Measurements from ENCODE around the gene ADGRD1. TPM values are rescaled to one million over a fixed set of nuclear protein-coding genes. Genes with fewer than 3 reads are reported as not detected.

The ADGRD1 gene
- total RNA-seq, 1 donor from 2014 or later = 4.0 TPM

- H3K4me1 Mint-ChIP-seq (ENCODE audit: low read depth) = no peaks in the 10 kb centered on the region
- no peak overlapping the region for H3K4me3 Mint-ChIP-seq (ENCODE audit: low read depth)
- H3K9me3 Mint-ChIP-seq (ENCODE audit: low read depth) = no peaks in the 10 kb centered on the region
- TF ChIP-seq CTCF (IDR thresholded peaks at IDR 0.05; ENCODE audit: unreplicated experiment) = no peak
- DNase-seq (ENCODE audit: low spot score, unreplicated experiment) = no peak
- no peak overlapping the region for H3K27ac Mint-ChIP-seq
- H3K27me3 Mint-ChIP-seq = peaks cover 17% of the 10 kb centered on the region
- H3K36me3 Mint-ChIP-seq (ENCODE audit: insufficient read depth) = no peaks in the 10 kb centered on the region
Measured at GRCh38 chr12:131137836-131138637, 184.3 kb downstream of the ADGRD1 start.

DNA sequence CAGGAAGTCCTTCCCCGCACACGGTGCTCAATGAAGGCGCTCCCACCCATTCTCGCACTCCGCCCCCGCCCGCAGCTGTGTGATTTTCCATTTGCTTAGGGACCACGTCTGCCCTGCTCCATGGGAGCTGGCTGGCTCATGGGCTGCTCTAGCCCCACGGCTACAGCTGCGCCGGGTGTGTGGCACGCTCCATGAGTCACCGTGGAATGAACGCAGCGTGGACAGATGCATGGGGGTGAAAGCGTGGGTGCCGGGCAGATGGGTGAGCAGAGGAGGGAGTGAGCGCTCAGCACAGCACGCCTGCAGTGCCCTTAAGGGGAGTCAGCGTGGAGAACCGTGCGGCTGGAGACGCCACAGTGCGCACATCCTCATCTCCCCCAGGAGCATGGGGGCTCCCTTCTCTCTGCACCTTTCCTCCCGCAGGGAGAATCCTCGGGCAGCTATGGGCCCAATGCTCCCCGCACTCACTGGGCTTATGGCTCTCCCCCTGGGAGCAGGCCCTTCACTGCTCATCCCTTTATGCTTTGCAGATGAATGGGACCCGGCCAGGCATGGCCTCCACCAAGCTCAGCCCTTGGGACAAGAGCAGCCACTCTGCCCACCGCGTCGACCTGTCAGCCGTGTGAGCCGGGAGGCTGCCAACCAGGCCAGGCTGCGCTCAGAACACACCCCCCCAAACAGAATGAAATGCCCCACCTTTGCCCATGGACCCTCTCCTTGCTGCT lies 185.1 kb downstream of the ADGRD1 start:
- H3K4me1 Mint-ChIP-seq (ENCODE audit: low read depth) = no peaks in the 10 kb centered on the region
- H3K27me3 Mint-ChIP-seq = peaks cover 10% of the 10 kb centered on the region
- no peak overlapping the region for H3K4me3 Mint-ChIP-seq (ENCODE audit: low read depth)
- DNase-seq (ENCODE audit: low spot score, unreplicated experiment) = no peak
- TF ChIP-seq CTCF (IDR thresholded peaks at IDR 0.05; ENCODE audit: unreplicated experiment) = no peak
- no peak overlapping the region for H3K27ac Mint-ChIP-seq
- no peaks in the 10 kb centered on the region for H3K36me3 Mint-ChIP-seq (ENCODE audit: insufficient read depth)
- H3K9me3 Mint-ChIP-seq (ENCODE audit: low read depth) = no peaks in the 10 kb centered on the region

- DNase-seq (ENCODE audit: low spot score, unreplicated experiment) = no peak
- H3K9me3 Mint-ChIP-seq (ENCODE audit: low read depth) = no peaks in the 10 kb centered on the region
Measured at GRCh38 chr12:131139363-131140068, 185.8 kb downstream of the ADGRD1 start.

GRCh38 chr12:131140069-131140435 lies 186.3 kb downstream of the ADGRD1 start:
- Mint-ChIP-seq H3K4me1 (ENCODE audit: low read depth) (no peaks in the 10 kb centered on the region), H3K36me3 (ENCODE audit: insufficient read depth) (no peaks in the 10 kb centered on the region), H3K4me3 (ENCODE audit: low read depth) (no peak overlapping the region), H3K9me3 (ENCODE audit: low read depth) (no peaks in the 10 kb centered on the region), H3K27me3 (peaks cover 5% of the 10 kb centered on the region), H3K27ac (no peak overlapping the region)
- TF ChIP-seq CTCF (IDR thresholded peaks at IDR 0.05; ENCODE audit: unreplicated experiment) = no peak
- no peak for DNase-seq (ENCODE audit: low spot score, unreplicated experiment)

More at GRCh38 chr12:131139363-131140068, 185.8 kb downstream of the ADGRD1 start:
- Mint-ChIP-seq H3K27me3 (peaks cover 5% of the 10 kb centered on the region), H3K27ac (no peak overlapping the region), H3K4me3 (ENCODE audit: low read depth) (no peak overlapping the region), H3K4me1 (ENCODE audit: low read depth) (no peaks in the 10 kb centered on the region), H3K36me3 (ENCODE audit: insufficient read depth) (no peaks in the 10 kb centered on the region)
- TF ChIP-seq CTCF (IDR thresholded peaks at IDR 0.05; ENCODE audit: unreplicated experiment) = no peak

GRCh38 chr12:131140697-131141096 lies 187.0 kb downstream of the ADGRD1 start:
- Mint-ChIP-seq H3K4me1 (ENCODE audit: low read depth) (no peaks in the 10 kb centered on the region), H3K27ac (no peak overlapping the region), H3K9me3 (ENCODE audit: low read depth) (no peaks in the 10 kb centered on the region), H3K27me3 (peaks cover 5% of the 10 kb centered on the region), H3K36me3 (ENCODE audit: insufficient read depth) (no peaks in the 10 kb centered on the region), H3K4me3 (ENCODE audit: low read depth) (no peak overlapping the region)
- TF ChIP-seq CTCF (IDR thresholded peaks at IDR 0.05; ENCODE audit: unreplicated experiment) = no peak
- DNase-seq (ENCODE audit: low spot score, unreplicated experiment) = no peak
